NCI-H128 (cell line): ENCODE measurements around the gene CDK12.

Experiments
- DNase-seq: peaks from one replicate; lab custom pipeline; 2025; ENCODE audit not compliant: unreplicated experiment; lab: John Stamatoyannopoulos, UW

Gene CDK12

DNA sequence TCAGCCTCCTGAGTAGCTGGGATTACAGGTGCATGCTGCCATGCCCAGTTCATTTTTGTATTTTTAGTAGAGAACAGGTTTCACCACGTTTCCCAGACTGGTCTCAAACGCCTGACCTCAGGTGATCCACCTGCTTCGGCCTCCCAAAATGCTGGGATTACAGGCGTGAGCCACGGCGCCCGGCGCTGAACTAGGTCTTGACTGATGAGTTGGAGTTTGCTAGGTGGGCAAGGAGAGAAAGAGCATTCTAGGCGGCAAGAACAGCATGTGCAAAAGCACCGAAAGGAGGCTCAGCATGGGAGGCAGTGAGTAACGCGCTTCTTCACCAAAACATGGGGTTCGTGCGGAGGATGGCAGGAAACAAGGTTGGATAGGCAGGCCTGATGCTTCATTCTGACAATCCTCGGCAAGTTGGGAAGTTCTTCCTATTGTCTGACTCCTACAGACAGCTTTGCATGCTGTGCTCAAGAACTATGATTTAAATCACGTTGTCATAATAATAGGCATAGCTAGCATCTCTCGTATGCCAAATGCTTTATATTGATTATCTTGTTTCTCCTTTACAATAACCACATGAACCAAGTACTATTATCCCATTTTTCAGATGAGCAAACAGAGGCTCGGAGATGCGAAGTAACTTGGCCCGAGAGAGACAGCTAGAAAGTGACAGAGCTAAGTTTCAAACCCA lies 119.9 kb downstream of the CDK12 start:
- DNase-seq, result no peak

GRCh38 chr17:39581759-39582085 lies 120.4 kb downstream of the CDK12 start:
- DNase-seq, result no peak

- DNase-seq, result no peak
Observed at GRCh38 chr17:39582658-39583057, 121.4 kb downstream of the CDK12 start.
